Epithelial cell of esophagus (primary cell): ENCODE data around the gene BOK.

Experiments
- DNase-seq: peaks from one replicate; pipeline ENCODE4 v3.0.0; 2010; ENCODE audit warnings: low read depth
- H3K4me3 ChIP-seq: 2 replicates; pipeline ENCODE4 v1.5.1; 2011; ENCODE audit warnings: mild to moderate bottlenecking, low read length, control low read depth
- TF ChIP-seq, protein P1 (sequence below): IDR thresholded peaks from 2 replicates; pipeline ENCODE4 v1.5.1; 2011; ENCODE audit warnings: low read depth, mild to moderate bottlenecking, low read length, control low read depth, inconsistent platforms; ENCODE audit not compliant: insufficient read depth; ENCODE audit errors: missing control alignments

The BOK gene

DNA sequence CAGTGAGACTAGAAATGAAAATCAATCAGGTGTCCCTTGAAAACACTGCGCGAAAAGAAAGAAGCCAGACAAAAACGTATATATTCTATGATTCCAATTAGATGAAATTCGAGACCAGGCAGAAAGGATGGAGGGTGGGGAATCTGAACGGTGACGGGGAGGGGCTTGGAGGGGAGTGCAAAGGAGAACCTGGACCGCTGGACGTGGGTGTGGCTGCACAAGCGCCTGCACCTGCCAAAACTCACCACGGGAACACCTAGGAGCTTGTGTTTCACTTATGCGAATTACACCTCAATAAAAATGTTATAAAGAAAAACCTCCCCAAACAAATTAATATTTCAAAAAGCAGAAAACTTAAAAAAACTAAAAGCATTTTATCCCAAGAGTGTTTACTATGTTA is 56.5 kb downstream of the BOK start:
- H3K4me3 ChIP-seq, result no peak overlapping the region
- TF ChIP-seq, protein P1, sequence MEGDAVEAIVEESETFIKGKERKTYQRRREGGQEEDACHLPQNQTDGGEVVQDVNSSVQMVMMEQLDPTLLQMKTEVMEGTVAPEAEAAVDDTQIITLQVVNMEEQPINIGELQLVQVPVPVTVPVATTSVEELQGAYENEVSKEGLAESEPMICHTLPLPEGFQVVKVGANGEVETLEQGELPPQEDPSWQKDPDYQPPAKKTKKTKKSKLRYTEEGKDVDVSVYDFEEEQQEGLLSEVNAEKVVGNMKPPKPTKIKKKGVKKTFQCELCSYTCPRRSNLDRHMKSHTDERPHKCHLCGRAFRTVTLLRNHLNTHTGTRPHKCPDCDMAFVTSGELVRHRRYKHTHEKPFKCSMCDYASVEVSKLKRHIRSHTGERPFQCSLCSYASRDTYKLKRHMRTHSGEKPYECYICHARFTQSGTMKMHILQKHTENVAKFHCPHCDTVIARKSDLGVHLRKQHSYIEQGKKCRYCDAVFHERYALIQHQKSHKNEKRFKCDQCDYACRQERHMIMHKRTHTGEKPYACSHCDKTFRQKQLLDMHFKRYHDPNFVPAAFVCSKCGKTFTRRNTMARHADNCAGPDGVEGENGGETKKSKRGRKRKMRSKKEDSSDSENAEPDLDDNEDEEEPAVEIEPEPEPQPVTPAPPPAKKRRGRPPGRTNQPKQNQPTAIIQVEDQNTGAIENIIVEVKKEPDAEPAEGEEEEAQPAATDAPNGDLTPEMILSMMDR, result no peak
- no peak for DNase-seq

DNA sequence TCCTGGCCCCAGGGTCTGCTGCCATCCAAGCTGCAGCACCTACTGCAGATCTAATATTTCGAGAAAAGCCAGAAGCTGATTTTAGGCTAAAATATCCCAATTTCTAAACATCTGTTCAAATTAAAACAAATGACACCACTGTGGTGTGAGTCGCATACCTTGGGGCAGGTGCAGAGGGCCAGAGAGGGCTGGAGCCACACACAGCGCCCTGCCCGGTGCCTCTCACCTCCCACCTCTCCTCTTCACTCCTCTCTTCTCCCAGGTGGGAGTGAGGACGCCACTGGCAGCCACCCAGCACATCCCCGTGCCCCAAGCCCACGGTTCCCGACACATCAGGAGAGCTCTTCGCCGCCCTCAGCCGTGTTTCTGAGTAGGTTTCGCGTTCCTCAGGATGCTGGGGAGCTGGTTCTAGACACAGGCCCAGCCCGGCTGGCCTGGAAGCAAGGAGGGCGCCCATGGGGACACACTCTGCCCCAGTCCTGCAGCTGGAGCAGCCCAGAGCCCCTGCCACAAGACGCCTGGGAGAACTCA is 57.0 kb downstream of the BOK start:
- DNase-seq, result no peak
- H3K4me3 ChIP-seq, result no peak overlapping the region
- TF ChIP-seq, protein P1, result no peak

DNA sequence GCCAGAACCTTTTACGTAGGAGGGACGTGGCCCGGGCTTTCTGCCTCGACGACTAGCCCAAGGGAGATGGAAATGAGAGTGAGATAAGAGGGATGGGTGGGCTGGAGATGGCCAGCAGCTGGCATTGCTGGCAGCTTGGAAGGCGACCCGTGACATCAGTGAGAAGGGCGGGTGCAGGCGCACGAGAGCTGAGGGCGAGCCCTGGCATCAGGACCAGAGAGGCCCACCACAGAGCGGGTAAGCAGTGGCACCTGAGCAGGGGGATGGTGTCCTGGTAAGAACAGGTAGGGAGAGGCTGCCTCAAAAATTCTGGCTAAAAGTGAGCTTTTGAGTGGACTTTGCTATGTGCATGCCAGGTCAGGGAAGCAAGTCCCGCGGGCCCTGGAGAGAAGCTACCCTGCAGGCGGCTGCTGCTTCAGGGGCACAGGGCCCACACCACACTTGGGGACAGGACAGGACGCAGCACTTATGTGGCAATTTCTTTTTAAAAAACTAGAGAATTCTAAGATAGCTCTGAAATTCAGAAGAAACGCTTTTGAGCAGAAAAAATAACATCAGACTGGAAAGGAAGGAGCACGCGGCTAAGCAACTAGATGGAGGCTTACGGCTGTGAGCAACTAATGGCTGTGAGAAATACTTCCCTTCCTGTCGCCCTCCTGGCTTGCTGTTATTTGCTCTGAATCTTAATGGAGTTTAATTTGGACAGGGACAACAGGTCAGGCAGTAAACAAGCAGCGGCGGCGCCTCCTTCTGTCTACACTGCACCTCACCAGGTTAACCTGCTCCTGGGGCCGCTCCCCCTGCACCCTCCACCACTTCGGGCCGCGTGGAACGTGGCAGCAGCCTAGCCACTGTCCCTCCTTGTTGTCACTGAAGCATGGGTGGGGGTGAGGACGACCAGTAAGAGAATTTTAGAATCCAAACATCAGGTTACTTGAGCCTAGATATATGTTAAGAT is 57.9 kb downstream of the BOK start:
- H3K4me3 ChIP-seq, result peak overlapping the region; percentile 50
- TF ChIP-seq, protein P1, result no peak
- DNase-seq, result no peak

DNA sequence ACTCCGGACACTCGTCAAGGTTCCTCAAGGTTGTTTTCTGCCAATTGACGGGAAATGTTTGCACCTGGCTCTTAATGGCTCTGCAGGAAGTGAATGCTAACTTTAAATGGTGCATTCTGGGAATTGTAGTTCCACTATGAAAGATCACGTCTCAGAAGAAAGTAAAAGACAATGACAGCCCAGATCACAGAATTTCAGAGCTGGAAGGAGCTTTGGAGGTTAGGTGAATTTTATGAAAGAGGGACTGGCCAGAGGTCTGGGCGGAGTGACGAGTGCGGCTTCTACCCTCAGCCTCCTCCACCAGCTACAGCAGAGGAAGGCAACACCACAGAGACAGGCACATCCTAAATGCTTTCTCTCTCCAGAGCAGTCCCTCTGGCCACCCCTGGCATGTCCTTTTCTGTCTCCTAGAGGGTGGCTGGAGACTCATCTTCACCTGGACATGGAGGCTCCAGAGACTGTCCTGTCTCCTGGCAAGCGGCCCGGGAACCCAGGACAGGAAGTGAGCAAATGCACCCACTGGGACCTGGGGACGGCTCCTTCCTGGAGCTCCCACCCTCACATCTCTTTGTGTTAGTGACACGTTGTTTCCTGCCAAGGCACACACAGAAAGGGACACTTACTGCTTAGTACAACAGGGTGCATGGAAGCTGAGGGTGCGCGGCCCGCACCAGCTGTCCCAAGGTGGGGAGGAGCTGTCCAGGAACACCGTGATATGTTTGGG is 59.0 kb downstream of the BOK start:
- peak overlapping the region; percentile 50 for H3K4me3 ChIP-seq
- TF ChIP-seq, protein P1, result no peak
- DNase-seq, result peak; percentile 33

DNA sequence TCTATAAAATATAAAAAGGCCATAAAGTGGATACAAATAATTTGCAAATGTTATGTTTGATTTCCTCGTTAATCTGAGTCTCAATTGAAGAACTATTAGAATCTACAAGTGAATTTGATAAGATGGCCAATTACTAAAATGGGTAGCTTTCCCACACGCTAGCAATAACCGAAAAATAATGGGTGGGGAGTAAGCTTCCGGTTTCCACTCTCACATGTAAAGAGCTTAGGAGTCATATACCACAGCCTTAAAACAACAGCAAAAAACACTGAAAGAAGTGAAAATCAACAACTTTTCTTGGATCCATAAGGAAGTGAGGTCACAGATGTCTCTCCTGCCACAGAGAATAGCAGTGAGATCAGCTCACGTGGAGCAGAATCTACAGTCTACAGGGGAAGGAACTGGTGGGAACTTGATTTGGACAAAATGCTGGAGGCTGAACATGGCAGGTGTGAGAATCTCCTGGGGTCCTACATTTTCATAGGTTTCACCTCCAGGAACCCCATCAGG is 59.8 kb downstream of the BOK start:
- no peak overlapping the region for H3K4me3 ChIP-seq
- DNase-seq, result no peak
- TF ChIP-seq, protein P1, result no peak

DNA sequence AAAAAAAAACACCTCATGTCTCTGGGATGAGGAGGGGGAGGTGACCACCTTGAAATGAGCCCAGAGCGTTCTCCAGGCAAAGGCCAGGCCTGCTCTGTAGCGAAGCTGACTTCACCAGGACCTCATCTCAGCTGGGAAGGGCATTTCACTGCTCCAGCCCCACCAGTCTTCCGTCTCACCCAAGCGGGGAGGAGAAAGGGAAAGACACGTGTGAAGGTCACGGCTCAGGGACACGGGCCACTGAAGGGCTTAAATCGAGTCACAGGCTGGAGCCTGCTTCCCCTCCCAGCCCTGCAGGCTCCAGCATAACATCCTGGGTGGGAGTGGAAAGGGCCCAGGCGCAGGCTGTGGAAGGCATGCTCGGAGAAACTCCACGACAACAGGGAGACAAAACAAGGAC is 60.3 kb downstream of the BOK start:
- no peak for DNase-seq
- TF ChIP-seq, protein P1, result no peak
- no peak overlapping the region for H3K4me3 ChIP-seq
